Central memory CD8-positive, alpha-beta T cell (primary cell): ENCODE measurements around the gene CAST.
"Not testable (repeated sequence)": the region's sequence is repeated elsewhere in the genome, so short reads cannot be mapped to it uniquely, and the experiment has no call there.

Experiments
- ATAC-seq: fragments of 150-1000 bp; cut with Tn5 transposase; replicated peaks from 2 replicates; pipeline ENCODE4 v1.10.0; 2022; ENCODE audit warnings: mild to moderate bottlenecking, moderate FRiP score, moderate number of reproducible peaks; ENCODE audit not compliant: poor library complexity, severe bottlenecking; ENCODE audit errors: extremely low read depth
- DNase-seq, 2 donors: peaks; one replicate each; pipeline ENCODE4 v3.0.0; 2021; ENCODE audit warnings: low spot score in 2 of 2
- H3K27ac Mint-ChIP-seq: one replicate; pipeline ENCODE4 v1.8.0; 2022; ENCODE audit warnings: low read depth, mild to moderate bottlenecking, moderate library complexity, mixed read lengths
- H3K27me3 Mint-ChIP-seq: one replicate; pipeline ENCODE4 v1.8.0; 2022; ENCODE audit warnings: mixed read lengths
- H3K36me3 Mint-ChIP-seq: one replicate; pipeline ENCODE4 v1.8.0; 2022; ENCODE audit warnings: mild to moderate bottlenecking, moderate library complexity, mixed read lengths; ENCODE audit not compliant: insufficient read depth
- H3K4me1 Mint-ChIP-seq: one replicate; pipeline ENCODE4 v1.8.0; 2022; ENCODE audit warnings: mixed read lengths
- H3K4me3 Mint-ChIP-seq: one replicate; pipeline ENCODE4 v1.8.0; 2022; ENCODE audit warnings: mild to moderate bottlenecking, moderate library complexity, mixed read lengths
- H3K9me3 Mint-ChIP-seq: one replicate; pipeline ENCODE4 v1.8.0; 2022; ENCODE audit warnings: mixed read lengths

Gene CAST

DNA sequence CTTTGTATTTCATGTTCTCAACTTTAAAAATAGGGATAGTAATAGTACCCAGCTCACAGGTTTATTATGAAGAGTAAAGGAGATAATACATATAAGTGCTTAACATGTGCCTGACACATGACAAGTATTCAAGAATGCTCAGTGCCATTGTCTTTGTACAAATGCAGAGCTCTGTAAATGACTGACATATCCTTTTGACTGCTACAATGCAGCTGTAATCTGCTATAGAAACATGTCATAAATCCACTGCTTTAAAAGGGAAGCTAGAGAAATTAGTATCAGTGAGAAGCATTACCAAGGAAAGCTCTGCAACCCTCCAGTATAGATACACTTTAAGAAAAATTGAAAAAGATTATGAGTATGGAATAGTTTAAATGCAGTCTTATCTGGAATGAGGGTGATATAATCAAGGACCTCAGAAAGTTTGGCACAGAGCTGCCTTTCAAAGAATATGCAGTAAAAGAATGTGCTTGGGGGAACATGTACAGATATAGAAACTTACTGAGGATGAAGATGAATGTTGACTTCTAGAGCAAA lies 127.7 kb downstream of the CAST start:
- no peaks in the 10 kb centered on the region for H3K27me3 Mint-ChIP-seq
- DNase-seq (no peak), ATAC-seq (no peak)
- peak overlapping the region; percentile 72 for H3K27ac Mint-ChIP-seq
- H3K4me1 Mint-ChIP-seq, result peaks cover 24% of the 10 kb centered on the region
- H3K36me3 Mint-ChIP-seq, result peaks cover 85% of the 10 kb centered on the region
- H3K9me3 Mint-ChIP-seq, result no peaks in the 10 kb centered on the region
- no peak overlapping the region for H3K4me3 Mint-ChIP-seq

- ATAC-seq (no peak), DNase-seq (no peak)
- Mint-ChIP-seq H3K27ac (peak overlapping the region; percentile 63), H3K9me3 (no peaks in the 10 kb centered on the region), H3K4me3 (no peak overlapping the region), H3K36me3 (peaks cover 84% of the 10 kb centered on the region), H3K4me1 (peaks cover 36% of the 10 kb centered on the region), H3K27me3 (no peaks in the 10 kb centered on the region)
These were observed 128.9 kb downstream of the CAST start for GRCh38 chr5:96790961-96791504.

DNA sequence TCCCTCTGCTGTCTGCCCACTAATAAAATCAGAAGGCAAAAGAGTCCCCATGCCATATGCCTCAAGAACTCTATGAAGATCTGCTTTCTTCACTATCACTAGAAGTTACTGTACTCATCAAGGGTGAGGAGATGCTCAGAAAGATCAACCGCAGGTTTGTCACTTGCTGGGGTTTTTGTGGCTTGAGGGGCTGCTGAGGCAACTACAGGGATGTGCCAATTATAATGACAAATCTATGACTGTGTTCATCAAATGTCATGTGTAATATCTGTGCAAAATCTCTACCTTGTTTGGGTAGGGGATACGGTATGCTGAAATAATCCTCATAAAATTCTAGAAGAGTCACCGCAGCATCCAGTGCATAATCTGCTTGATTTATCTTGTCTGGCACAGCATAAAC lies 132.6 kb downstream of the CAST start:
- peak; percentile 93 for ATAC-seq
- H3K27me3 Mint-ChIP-seq, result no peaks in the 10 kb centered on the region
- peak in 1 of 2 donors; percentile 36 for DNase-seq
- H3K9me3 Mint-ChIP-seq, result no peaks in the 10 kb centered on the region
- peaks cover 83% of the 10 kb centered on the region for H3K36me3 Mint-ChIP-seq
- no peak overlapping the region for H3K4me3 Mint-ChIP-seq
- peak overlapping the region; percentile 33 for H3K27ac Mint-ChIP-seq
- H3K4me1 Mint-ChIP-seq, result peaks cover 46% of the 10 kb centered on the region

DNA sequence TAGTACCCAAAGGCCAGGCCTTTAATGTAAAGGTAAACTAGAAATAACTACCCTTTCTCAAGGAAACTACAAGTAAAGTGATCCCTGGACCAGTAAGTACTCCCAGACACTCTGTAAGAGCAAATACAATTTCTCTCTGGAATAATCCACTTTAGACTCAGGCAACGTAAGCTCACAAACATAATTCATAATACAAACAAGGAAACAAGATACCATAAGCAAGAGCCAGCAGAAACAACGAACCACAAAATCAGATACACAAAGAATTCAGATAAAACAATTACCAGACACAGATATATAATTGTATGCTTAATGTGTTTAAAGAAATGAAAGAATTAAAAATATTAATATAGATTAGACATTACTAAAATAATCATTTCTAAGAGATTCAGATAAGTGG lies 133.4 kb downstream of the CAST start:
- Mint-ChIP-seq H3K4me3 (peak overlapping the region; percentile 1), H3K27me3 (no peaks in the 10 kb centered on the region), H3K36me3 (peaks cover 82% of the 10 kb centered on the region), H3K4me1 (peaks cover 44% of the 10 kb centered on the region), H3K9me3 (no peaks in the 10 kb centered on the region), H3K27ac (peak overlapping the region; percentile 33)
- DNase-seq, result no peak
- ATAC-seq, result no peak

- no peaks in the 10 kb centered on the region for H3K27me3 Mint-ChIP-seq
- ATAC-seq (no peak), DNase-seq (no peak)
- H3K4me3 Mint-ChIP-seq, result no peak overlapping the region
- H3K36me3 Mint-ChIP-seq, result peaks cover 80% of the 10 kb centered on the region
- peak overlapping the region; percentile 33 for H3K27ac Mint-ChIP-seq
- H3K4me1 Mint-ChIP-seq, result peaks cover 36% of the 10 kb centered on the region
- no peaks in the 10 kb centered on the region for H3K9me3 Mint-ChIP-seq
These were observed 134.3 kb downstream of the CAST start for GRCh38 chr5:96796434-96796833.

- not testable (repeated sequence) for DNase-seq, H3K4me3 Mint-ChIP-seq, H3K27ac Mint-ChIP-seq, H3K27me3 Mint-ChIP-seq, ATAC-seq, H3K9me3 Mint-ChIP-seq
- Mint-ChIP-seq H3K36me3 (peaks cover 61% of the 10 kb centered on the region), H3K4me1 (peaks cover 51% of the 10 kb centered on the region)
These were observed 139.5 kb downstream of the CAST start for GRCh38 chr5:96801718-96802117.

DNA sequence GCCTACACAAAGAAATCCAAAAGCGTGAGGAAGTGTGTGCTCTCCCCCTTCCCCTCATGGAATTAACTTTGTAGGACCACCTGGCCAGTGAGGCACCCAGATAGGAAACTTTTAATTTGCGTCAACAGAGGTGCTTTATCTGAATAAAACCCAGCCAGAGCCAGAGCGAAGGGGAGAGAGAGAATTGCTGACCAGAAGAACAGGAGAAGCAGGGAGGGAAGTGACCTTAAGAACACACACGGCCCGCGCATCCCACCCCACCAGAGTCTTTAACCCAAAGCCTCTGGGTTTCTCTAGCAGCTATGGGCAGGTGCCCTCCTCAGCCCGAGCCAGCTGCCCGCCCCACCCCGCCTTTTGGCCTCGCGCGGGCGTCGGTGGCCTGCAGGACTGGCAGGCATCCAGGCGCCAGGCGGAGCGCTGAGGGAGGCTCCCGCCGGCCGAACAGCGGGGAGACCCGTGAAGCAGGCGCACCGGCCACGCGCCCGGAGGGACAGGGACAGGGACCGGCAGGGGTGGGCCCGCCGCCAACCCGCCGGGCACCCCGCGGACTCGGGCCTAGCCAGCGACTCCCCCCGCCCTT lies 145.0 kb downstream of the CAST start:
- DNase-seq, result no peak
- Mint-ChIP-seq H3K4me3 (peak overlapping the region; percentile 99), H3K36me3 (peaks cover 37% of the 10 kb centered on the region), H3K4me1 (peaks cover 67% of the 10 kb centered on the region), H3K27ac (peak overlapping the region; percentile 100), H3K9me3 (no peaks in the 10 kb centered on the region), H3K27me3 (no peaks in the 10 kb centered on the region)
- ATAC-seq, result peak; percentile 5

DNA sequence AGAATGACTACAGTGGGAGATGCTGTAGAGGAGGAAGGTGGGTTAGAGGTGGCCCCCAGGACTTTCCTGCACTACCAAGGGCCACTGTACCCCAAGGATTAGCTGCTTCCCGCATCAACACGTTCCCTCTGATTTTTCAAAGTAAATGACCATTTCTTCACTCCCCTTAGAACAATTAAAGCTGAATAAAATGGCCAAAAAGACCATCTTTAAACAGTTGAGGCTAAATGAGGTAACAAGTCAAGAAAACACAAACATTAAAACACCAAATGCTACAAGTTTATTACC lies 146.3 kb downstream of the CAST start:
- Mint-ChIP-seq H3K36me3 (peaks cover 27% of the 10 kb centered on the region), H3K27me3 (no peaks in the 10 kb centered on the region), H3K9me3 (no peaks in the 10 kb centered on the region), H3K4me3 (peak overlapping the region; percentile 99), H3K27ac (peak overlapping the region; percentile 100), H3K4me1 (peaks cover 55% of the 10 kb centered on the region)
- DNase-seq, result no peak
- no peak for ATAC-seq

DNA sequence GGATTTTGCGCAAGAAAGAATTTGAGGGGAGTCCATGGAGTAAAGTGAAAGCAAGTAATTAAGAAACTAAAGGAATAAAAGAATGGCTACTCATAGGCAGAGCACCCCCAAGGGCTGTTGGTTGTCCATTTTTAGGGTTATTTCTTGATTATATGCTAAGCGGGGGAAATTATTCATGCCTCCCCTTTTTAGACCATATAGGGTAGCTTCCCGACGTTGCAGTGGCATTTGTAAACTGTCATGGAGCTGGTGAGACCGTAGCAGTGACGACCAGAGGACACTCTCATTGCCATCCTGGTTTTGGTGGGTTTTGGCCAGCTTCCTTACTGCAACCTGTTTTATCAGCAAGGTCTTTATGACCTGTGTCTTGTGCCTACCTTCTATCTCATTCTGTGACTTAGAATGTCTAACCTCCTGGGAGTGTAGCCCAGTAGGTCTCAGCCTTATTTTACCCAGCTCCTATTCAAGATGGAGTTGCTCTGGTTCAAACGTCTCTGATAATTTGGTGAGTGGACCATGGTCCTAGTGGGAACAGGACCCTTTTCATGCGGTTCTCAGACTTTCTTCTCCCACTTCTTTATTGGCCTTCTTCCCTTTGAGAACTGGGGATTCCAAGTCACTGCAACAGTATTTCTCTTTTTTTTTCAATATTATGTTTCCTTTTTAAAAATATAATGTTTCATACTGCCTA lies 146.8 kb downstream of the CAST start:
- H3K27me3 Mint-ChIP-seq, result no peaks in the 10 kb centered on the region
- peaks cover 24% of the 10 kb centered on the region for H3K36me3 Mint-ChIP-seq
- no peak for ATAC-seq
- H3K4me1 Mint-ChIP-seq, result peaks cover 52% of the 10 kb centered on the region
- H3K9me3 Mint-ChIP-seq, result no peaks in the 10 kb centered on the region
- peak overlapping the region; percentile 100 for H3K27ac Mint-ChIP-seq
- peak overlapping the region; percentile 99 for H3K4me3 Mint-ChIP-seq
- no peak for DNase-seq

DNA sequence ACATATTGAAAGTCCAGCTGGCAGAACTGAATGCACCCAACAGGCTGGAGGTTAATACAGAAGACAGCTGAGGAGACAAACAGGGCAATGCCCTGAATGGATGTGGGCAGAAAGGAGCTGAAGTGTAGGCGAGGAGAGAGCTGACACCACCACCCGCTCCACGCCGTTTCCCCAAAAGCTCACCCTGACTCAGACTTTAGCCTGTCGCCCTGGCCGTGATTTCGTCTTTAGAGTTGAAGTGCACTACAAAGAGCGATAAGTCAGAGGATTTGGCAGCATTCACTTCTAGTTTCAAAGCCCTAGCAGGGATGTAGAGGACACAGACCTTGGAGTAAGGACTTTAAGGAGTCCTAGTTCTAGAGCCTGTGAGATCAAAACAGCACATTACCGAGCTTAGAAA lies 147.7 kb downstream of the CAST start:
- ATAC-seq, result no peak
- Mint-ChIP-seq H3K9me3 (no peaks in the 10 kb centered on the region), H3K4me1 (peaks cover 53% of the 10 kb centered on the region), H3K27ac (no peak overlapping the region), H3K27me3 (no peaks in the 10 kb centered on the region), H3K4me3 (peak overlapping the region; percentile 29), H3K36me3 (peaks cover 24% of the 10 kb centered on the region)
- DNase-seq, result no peak

- Mint-ChIP-seq H3K27ac (no peak overlapping the region), H3K4me1 (peaks cover 52% of the 10 kb centered on the region), H3K9me3 (no peaks in the 10 kb centered on the region), H3K36me3 (peaks cover 16% of the 10 kb centered on the region), H3K4me3 (no peak overlapping the region), H3K27me3 (no peaks in the 10 kb centered on the region)
- no peak for DNase-seq
- no peak for ATAC-seq
These were observed 150.7 kb downstream of the CAST start for GRCh38 chr5:96812851-96813250.

DNA sequence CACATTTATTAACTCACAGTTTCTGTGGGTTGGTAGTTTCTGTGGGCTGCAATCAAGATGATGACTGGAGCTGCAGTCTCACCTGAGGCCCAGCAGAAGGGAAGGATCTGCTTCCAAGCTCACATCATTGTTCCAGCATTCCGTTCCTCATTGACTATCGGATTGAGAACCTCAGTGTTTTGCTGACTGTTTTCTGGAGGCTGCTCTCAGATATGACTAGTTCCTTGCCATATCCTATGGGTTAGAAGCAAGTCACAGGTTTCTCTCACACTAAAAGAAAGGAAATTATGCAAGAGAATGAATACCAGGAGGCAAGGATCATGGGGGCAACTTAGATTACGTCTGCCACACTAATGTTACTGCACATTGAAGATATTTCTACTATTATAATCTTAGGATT lies 151.9 kb downstream of the CAST start:
- Mint-ChIP-seq H3K27me3 (no peaks in the 10 kb centered on the region), H3K4me1 (peaks cover 43% of the 10 kb centered on the region), H3K36me3 (peaks cover 6% of the 10 kb centered on the region), H3K4me3 (no peak overlapping the region), H3K27ac (peak overlapping the region; percentile 20), H3K9me3 (no peaks in the 10 kb centered on the region)
- no peak for ATAC-seq
- DNase-seq, result no peak

- Mint-ChIP-seq H3K9me3 (no peaks in the 10 kb centered on the region), H3K4me1 (peaks cover 40% of the 10 kb centered on the region), H3K27ac (peak overlapping the region; percentile 95)
These were observed 154.3 kb downstream of the CAST start for GRCh38 chr5:96816411-96816939.

More at GRCh38 chr5:96816411-96816939, 154.3 kb downstream of the CAST start:
- H3K27me3 Mint-ChIP-seq, result no peaks in the 10 kb centered on the region
- DNase-seq, result peak; percentile 36 to 74
- ATAC-seq, result peak; percentile 92
- peak overlapping the region; percentile 86 for H3K4me3 Mint-ChIP-seq
- H3K36me3 Mint-ChIP-seq, result peaks cover 6% of the 10 kb centered on the region
